MM.1S (cell line): Measurements from ENCODE around the gene ZNF438.

Source experiments
- DNase-seq: peaks from one replicate; pipeline ENCODE4 v3.0.0-alpha.2; 2015
- H2AFZ ChIP-seq: fragments of 300-600 bp; sonication (generic); 2 replicates; pipeline ENCODE4 v1.6.0; 2016; ENCODE audit warnings: antibody characterized with exemption, low read length
- H3F3A ChIP-seq: fragments of 300-600 bp; sonication (generic); 2 replicates; pipeline ENCODE4 v1.6.1; 2016; ENCODE audit warnings: mild to moderate bottlenecking, antibody characterized with exemption, low read length, moderate library complexity, mixed read lengths; ENCODE audit not compliant: insufficient read depth
- H3K27ac ChIP-seq: fragments of 300-600 bp; sonication (generic); 2 replicates; pipeline ENCODE4 v1.5.1; 2016; ENCODE audit warnings: mild to moderate bottlenecking, low read length
- H3K27me3 ChIP-seq: fragments of 300-600 bp; sonication (generic); replicated peaks from 2 replicates; pipeline ENCODE4 v1.6.0; 2016; ENCODE audit warnings: low read length; ENCODE audit not compliant: insufficient read depth
- H3K36me3 ChIP-seq: fragments of 300-600 bp; sonication (generic); replicated peaks from 2 replicates; pipeline ENCODE4 v1.6.1; 2016; ENCODE audit warnings: mild to moderate bottlenecking, low read length, mixed read lengths; ENCODE audit not compliant: insufficient read depth
- H3K4me1 ChIP-seq: fragments of 300-600 bp; sonication (generic); 2 replicates; pipeline ENCODE4 v1.6.1; 2016; ENCODE audit warnings: low read length, mixed read lengths
- H3K4me2 ChIP-seq: fragments of 300-600 bp; sonication (generic); 2 replicates; pipeline ENCODE4 v1.6.0; 2016; ENCODE audit warnings: low read depth, low read length
- H3K4me3 ChIP-seq: fragments of 300-600 bp; sonication (generic); 2 replicates; pipeline ENCODE4 v1.5.1; 2016; ENCODE audit warnings: low read length, mixed read lengths
- H3K79me2 ChIP-seq: fragments of 300-600 bp; sonication (generic); 2 replicates; pipeline ENCODE4 v1.6.1; 2016; ENCODE audit warnings: mixed run types, low read length, mixed read lengths
- H3K9ac ChIP-seq: fragments of 300-600 bp; sonication (generic); 2 replicates; pipeline ENCODE4 v1.6.1; 2016; ENCODE audit warnings: low read length, mixed read lengths
- H3K9me2 ChIP-seq: fragments of 300-600 bp; sonication (generic); replicated peaks from 2 replicates; pipeline ENCODE4 v1.6.1; 2016; ENCODE audit warnings: mild to moderate bottlenecking, low read length, mixed read lengths; ENCODE audit not compliant: insufficient read depth
- H3K9me3 ChIP-seq: fragments of 300-600 bp; sonication (generic); replicated peaks from 2 replicates; pipeline ENCODE4 v1.6.1; 2016; ENCODE audit warnings: mild to moderate bottlenecking, low read length, mixed read lengths; ENCODE audit not compliant: insufficient read depth
- H4K20me1 ChIP-seq: fragments of 300-600 bp; sonication (generic); 2 replicates; pipeline ENCODE4 v1.6.1; 2016; ENCODE audit warnings: mild to moderate bottlenecking, low read length, moderate library complexity, mixed read lengths; ENCODE audit not compliant: insufficient read depth
- EZH2 ChIP-seq: fragments of 300-600 bp; sonication (generic); optimal IDR thresholded peaks from 2 replicates; pipeline ENCODE3; 2017; ENCODE audit warnings: low read depth, mild to moderate bottlenecking, antibody characterized with exemption, low read length, mixed read lengths
- EZH2phosphoT487 ChIP-seq: fragments of 300-600 bp; sonication (generic); IDR thresholded peaks from 2 replicates; pipeline ENCODE4 v1.6.1; 2018; ENCODE audit warnings: antibody characterized with exemption, low read length
- TF ChIP-seq, protein P1 (sequence below): fragments of 300-600 bp; sonication (generic); IDR thresholded peaks from 2 replicates; pipeline ENCODE4 v1.5.1; 2016; ENCODE audit warnings: antibody characterized with exemption, low read length, mixed read lengths

The ZNF438 gene

DNA sequence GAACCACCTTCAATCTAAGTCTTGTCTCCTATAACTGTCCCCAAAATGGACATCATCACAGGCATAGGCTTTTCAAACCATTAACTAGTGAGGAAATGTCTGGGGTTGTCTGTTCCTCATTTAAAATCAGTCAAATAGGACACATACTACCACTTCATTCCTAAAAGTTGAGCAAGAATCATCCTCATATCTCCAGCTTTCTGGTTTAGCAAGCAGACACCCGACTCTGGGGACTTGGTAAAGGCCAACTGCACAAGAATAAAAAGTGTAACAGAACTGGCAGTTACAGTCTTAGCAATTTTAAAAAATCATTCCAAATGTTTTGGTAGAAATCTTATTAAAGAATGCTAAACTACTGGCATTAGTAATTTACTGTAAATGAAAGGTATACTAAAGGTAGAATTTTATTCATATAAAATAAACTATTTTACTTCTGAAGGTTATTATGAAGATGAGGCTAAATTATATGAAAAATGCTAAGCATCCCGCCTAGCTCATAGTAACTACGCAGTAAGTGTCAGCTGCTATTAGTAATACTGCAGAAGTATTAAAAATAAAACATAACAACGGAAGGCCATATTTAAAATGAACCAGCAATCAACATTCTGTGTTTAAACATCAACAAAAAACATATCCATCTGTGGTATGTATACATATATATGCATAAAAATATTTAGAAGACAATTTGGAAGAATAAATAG is 60.8 kb downstream of the ZNF438 start:
- TF ChIP-seq EZH2phosphoT487 (no peak), EZH2 (no peak)
- TF ChIP-seq, protein P1, sequence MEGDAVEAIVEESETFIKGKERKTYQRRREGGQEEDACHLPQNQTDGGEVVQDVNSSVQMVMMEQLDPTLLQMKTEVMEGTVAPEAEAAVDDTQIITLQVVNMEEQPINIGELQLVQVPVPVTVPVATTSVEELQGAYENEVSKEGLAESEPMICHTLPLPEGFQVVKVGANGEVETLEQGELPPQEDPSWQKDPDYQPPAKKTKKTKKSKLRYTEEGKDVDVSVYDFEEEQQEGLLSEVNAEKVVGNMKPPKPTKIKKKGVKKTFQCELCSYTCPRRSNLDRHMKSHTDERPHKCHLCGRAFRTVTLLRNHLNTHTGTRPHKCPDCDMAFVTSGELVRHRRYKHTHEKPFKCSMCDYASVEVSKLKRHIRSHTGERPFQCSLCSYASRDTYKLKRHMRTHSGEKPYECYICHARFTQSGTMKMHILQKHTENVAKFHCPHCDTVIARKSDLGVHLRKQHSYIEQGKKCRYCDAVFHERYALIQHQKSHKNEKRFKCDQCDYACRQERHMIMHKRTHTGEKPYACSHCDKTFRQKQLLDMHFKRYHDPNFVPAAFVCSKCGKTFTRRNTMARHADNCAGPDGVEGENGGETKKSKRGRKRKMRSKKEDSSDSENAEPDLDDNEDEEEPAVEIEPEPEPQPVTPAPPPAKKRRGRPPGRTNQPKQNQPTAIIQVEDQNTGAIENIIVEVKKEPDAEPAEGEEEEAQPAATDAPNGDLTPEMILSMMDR: no peak
- Histone ChIP-seq H3K9me2 (no peaks in the 10 kb centered on the region), H3K4me3 (no peak overlapping the region), H3K36me3 (no peaks in the 10 kb centered on the region), H3K4me2 (no peak overlapping the region), H3F3A (no peaks in the 10 kb centered on the region), H3K4me1 (no peaks in the 10 kb centered on the region), H3K9ac (no peak overlapping the region), H4K20me1 (no peaks in the 10 kb centered on the region), H2AFZ (no peak overlapping the region), H3K9me3 (no peaks in the 10 kb centered on the region), H3K79me2 (no peaks in the 10 kb centered on the region), H3K27ac (no peak overlapping the region), H3K27me3 (no peaks in the 10 kb centered on the region)
- DNase-seq: no peak

- H3K4me3 ChIP-seq: no peak overlapping the region
- H2AFZ ChIP-seq: no peak overlapping the region
- no peaks in the 10 kb centered on the region for H3K36me3 ChIP-seq
- H3K4me1 ChIP-seq: no peaks in the 10 kb centered on the region
- no peaks in the 10 kb centered on the region for H3K27me3 ChIP-seq
- no peak overlapping the region for H3K27ac ChIP-seq
- H3K9me2 ChIP-seq: no peaks in the 10 kb centered on the region
- no peaks in the 10 kb centered on the region for H3K79me2 ChIP-seq
- no peak overlapping the region for H3K9ac ChIP-seq
- H3K9me3 ChIP-seq: no peaks in the 10 kb centered on the region
- no peaks in the 10 kb centered on the region for H4K20me1 ChIP-seq
- no peaks in the 10 kb centered on the region for H3F3A ChIP-seq
- no peak overlapping the region for H3K4me2 ChIP-seq
- no peak for DNase-seq
- TF ChIP-seq, protein P1: no peak
- no peak for TF ChIP-seq EZH2
- TF ChIP-seq EZH2phosphoT487: no peak
Measured at GRCh38 chr10:30968711-30969110, 63.0 kb downstream of the ZNF438 start.

GRCh38 chr10:30967650-30968410 is 63.8 kb downstream of the ZNF438 start:
- Histone ChIP-seq H3K4me1 (no peaks in the 10 kb centered on the region), H4K20me1 (no peaks in the 10 kb centered on the region), H3K9me2 (no peaks in the 10 kb centered on the region), H3K79me2 (no peaks in the 10 kb centered on the region), H3K4me2 (no peak overlapping the region), H2AFZ (no peak overlapping the region), H3K27me3 (no peaks in the 10 kb centered on the region), H3K27ac (no peak overlapping the region), H3K36me3 (no peaks in the 10 kb centered on the region), H3F3A (no peaks in the 10 kb centered on the region), H3K9me3 (no peaks in the 10 kb centered on the region), H3K9ac (no peak overlapping the region), H3K4me3 (no peak overlapping the region)
- DNase-seq: no peak
- TF ChIP-seq, protein P1: no peak
- TF ChIP-seq EZH2 (no peak), EZH2phosphoT487 (no peak)
